Right atrium auricular region (tissue), 2 donors: Measurements from ENCODE around the gene PRKAG2. TPM values are rescaled to one million over a fixed set of nuclear protein-coding genes. Genes with fewer than 3 reads are reported as not detected.
A peak's percentile ranks its signal among the peaks of the same experiment; 100 is the strongest.
"Not testable (repeated sequence)": the region's sequence is repeated elsewhere in the genome, so short reads cannot be mapped to it uniquely, and the experiment has no call there.

Experiments
- DNase-seq: peaks from one replicate; pipeline ENCODE4 v3.0.0-alpha.2; 2019; ENCODE audit warnings: low spot score
- H3K27ac ChIP-seq, 2 donors: fragments of 200-600 bp; sonication (generic); 1 replicate in 1 of 2; 2 replicates in 1 of 2; pipeline ENCODE4 v1.5.1; 2016 to 2019
- H3K27me3 ChIP-seq, 2 donors: fragments of 200-600 bp; sonication (generic); one replicate each; pipeline versions ENCODE4 v1.5.1 to v1.6.0; 2017 to 2019
- H3K36me3 ChIP-seq: fragments of 200-600 bp; sonication (generic); one replicate; pipeline ENCODE4 v1.5.1; 2016
- H3K4me1 ChIP-seq, 2 donors: fragments of 200-600 bp; sonication (generic); one replicate each; pipeline versions ENCODE4 v1.5.1 to v1.6.0; 2017 to 2019
- H3K4me3 ChIP-seq, 2 donors: fragments of 200-600 bp; sonication (generic); 1 replicate in 1 of 2; 2 replicates in 1 of 2; pipeline ENCODE4 v1.5.1; 2017 to 2019; ENCODE audit warnings: mild to moderate bottlenecking in 1 of 2, moderate library complexity in 1 of 2
- H3K9me3 ChIP-seq, 2 donors: fragments of 200-600 bp; sonication (generic); one replicate each; pipeline ENCODE4 v1.5.1; 2019
- total RNA-seq, 2 donors: library from RNA; depleted of rRNA; stranded (reverse); fragments of >200 nt; gene quantifications; one replicate each; pipeline ENCODE4 v1.1.0, GENCODE V29; 2016
- TF ChIP-seq, protein P1 (sequence below), 2 donors: fragments of 200-600 bp; sonication (generic); IDR thresholded peaks; one replicate each; pipeline ENCODE4 v1.5.1; 2019; ENCODE audit warnings: antibody characterized with exemption in 2 of 2

PRKAG2 gene
- total RNA-seq, 2 donors from 2014 or later = 133 to 177 TPM

DNA sequence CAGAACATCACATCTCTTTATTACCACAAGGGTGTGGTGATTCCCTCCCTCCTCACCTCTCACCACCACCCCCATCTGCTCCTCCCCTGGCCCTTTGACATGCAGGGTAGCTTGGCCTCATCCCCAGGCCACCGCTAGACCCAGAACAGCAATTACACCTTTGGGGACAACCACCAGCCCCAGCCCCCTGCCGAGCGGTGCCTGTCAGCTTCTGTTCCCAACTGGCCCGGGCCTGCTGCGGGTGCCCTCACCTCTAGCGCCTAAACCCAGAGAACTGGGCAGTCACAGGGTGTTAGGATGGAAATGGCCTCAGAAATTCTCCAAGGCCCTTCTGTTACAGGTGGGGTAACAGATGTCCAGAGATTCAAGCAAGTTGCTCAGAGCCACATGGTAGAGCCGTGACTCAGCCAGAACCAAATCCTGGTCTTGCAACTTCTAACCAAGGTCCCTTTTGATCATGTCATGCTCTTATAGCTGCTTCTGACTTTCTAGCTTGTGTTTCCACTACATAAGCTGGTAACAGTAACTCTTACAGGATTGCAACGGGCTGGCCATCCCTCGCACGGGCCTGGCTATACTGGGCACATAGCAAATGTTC lies 78.0 kb downstream of the PRKAG2 start:
- no peak for DNase-seq
- Histone ChIP-seq H3K4me1 (peaks cover 0 to 23% of the 10 kb centered on the region in 2 donors), H3K36me3 (no peaks in the 10 kb centered on the region), H3K9me3 (no peaks in the 10 kb centered on the region), H3K27ac (no peak overlapping the region), H3K4me3 (no peak overlapping the region), H3K27me3 (no peaks in the 10 kb centered on the region)
- TF ChIP-seq, protein P1, sequence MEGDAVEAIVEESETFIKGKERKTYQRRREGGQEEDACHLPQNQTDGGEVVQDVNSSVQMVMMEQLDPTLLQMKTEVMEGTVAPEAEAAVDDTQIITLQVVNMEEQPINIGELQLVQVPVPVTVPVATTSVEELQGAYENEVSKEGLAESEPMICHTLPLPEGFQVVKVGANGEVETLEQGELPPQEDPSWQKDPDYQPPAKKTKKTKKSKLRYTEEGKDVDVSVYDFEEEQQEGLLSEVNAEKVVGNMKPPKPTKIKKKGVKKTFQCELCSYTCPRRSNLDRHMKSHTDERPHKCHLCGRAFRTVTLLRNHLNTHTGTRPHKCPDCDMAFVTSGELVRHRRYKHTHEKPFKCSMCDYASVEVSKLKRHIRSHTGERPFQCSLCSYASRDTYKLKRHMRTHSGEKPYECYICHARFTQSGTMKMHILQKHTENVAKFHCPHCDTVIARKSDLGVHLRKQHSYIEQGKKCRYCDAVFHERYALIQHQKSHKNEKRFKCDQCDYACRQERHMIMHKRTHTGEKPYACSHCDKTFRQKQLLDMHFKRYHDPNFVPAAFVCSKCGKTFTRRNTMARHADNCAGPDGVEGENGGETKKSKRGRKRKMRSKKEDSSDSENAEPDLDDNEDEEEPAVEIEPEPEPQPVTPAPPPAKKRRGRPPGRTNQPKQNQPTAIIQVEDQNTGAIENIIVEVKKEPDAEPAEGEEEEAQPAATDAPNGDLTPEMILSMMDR (IDR thresholded peaks at IDR 0.05) = no peak

DNA sequence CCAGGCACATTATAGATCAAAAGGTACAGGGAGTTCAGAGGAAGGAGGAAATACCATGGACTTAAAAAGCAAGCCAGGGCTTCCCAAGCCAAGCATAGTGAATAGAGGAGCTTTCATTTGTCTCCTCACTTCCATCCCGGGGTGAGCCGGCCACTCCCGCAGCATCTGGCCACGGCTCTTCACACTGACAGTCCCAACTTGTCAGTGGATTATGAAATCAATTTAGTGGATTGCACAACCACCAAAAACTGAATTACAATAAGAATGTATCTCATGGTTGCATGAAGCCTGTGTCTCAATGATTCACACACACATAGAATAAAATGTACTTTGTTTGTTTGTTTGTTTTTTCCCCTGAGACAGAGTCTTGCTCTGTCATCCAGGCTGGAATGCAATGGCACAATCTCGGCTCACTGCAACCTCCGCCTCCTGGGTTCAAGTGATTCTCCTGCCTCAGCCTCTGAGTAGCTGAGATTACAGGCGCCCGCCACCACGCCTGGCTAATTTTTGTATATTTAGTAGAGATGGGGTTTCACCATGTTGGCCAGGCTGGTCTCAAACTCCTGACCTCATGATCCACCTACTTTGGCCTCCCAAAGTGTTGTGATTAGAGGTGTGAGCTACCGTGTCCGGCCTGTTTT lies 79.1 kb downstream of the PRKAG2 start:
- peak; percentile 85 for DNase-seq
- not testable (repeated sequence) for H3K27me3 ChIP-seq, H3K4me3 ChIP-seq, H3K9me3 ChIP-seq, H3K36me3 ChIP-seq
- Histone ChIP-seq H3K4me1 (peaks cover 0 to 23% of the 10 kb centered on the region in 2 donors), H3K27ac (peak overlapping the region; percentile 33 to 51)

DNA sequence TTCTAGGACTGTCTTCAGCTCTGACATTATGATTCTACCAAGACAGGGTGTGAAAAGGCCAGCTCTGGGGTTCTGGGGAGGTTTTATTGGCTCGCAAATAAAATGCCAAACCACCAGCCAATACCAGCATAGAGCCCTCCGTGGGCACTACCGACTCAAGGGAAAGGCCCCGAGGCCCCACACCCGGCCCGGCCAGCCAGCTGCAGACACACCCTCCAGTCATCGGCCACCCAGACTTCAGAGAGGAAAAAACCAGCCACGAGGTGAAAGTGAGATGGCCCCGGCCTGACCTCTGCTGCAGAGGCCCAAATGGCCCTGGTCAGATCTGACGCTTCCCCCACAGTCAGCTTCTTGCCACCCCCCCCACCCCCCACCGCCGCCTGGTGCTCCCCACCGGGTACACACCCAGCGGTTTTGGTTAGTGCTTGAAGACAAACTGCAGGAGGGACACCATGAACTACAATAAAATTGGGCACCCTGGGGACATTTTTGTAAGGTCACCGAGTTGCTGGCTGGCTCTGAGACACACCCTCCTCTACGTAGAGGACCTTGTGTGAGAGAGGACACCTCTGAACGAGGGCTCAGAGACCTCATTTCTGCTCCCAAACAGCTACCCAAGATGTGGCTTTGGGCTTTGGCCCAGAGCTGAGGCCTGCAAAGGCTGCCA lies 79.9 kb downstream of the PRKAG2 start:
- TF ChIP-seq, protein P1 (IDR thresholded peaks at IDR 0.05) = no peak
- no peak for DNase-seq

DNA sequence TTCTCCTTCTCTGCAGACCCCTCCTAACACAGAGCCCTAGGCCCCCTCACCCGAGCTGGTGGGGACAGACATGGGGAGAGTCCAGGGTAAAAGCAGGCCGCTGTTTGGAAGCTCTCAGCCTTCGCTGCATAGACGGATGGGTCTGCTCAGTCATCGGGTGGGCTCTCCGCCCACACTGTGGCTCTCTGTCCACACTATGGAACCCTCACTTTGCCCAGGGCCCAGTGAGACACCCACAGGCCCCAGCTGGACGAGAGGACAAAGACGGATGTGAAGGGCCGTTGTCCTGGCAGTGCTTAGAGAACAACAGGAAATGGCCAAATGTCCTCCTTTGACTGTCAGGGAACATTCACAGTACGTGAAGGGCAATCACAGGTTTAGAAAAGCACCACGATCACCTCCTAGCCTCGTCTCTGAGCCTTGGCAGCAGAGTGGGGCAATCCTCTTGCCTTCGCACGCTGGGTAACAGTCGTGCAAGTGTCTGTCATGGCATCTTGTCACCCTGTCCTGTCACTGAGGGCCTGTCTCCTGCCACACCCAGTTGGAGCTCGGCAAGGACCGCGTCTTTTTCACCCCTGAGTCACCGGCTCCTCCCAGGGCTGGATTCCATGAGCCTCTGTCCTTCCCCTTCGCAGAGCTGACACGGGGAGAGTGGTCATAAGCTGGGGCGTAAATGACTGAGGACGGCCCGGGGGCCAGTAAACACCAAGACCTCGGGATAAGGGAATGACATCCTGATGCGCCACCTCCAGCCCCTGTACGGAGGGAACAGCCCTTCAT lies 80.6 kb downstream of the PRKAG2 start:
- Histone ChIP-seq H3K4me1 (peaks cover 0 to 23% of the 10 kb centered on the region in 2 donors), H3K36me3 (no peaks in the 10 kb centered on the region), H3K9me3 (no peaks in the 10 kb centered on the region), H3K27ac (peak overlapping the region; percentile 35 to 51), H3K27me3 (no peaks in the 10 kb centered on the region), H3K4me3 (no peak overlapping the region)
- peak; percentile 88 for DNase-seq
- TF ChIP-seq, protein P1 (IDR thresholded peaks at IDR 0.05) = no peak

More for the DNA sequence above, 79.9 kb downstream of the PRKAG2 start:
- H3K9me3 ChIP-seq = no peaks in the 10 kb centered on the region
- no peak overlapping the region for H3K4me3 ChIP-seq
- no peaks in the 10 kb centered on the region for H3K27me3 ChIP-seq
- H3K4me1 ChIP-seq = peaks cover 0 to 23% of the 10 kb centered on the region in 2 donors
- peak overlapping the region; percentile 35 to 51 for H3K27ac ChIP-seq
- H3K36me3 ChIP-seq = no peaks in the 10 kb centered on the region

DNA sequence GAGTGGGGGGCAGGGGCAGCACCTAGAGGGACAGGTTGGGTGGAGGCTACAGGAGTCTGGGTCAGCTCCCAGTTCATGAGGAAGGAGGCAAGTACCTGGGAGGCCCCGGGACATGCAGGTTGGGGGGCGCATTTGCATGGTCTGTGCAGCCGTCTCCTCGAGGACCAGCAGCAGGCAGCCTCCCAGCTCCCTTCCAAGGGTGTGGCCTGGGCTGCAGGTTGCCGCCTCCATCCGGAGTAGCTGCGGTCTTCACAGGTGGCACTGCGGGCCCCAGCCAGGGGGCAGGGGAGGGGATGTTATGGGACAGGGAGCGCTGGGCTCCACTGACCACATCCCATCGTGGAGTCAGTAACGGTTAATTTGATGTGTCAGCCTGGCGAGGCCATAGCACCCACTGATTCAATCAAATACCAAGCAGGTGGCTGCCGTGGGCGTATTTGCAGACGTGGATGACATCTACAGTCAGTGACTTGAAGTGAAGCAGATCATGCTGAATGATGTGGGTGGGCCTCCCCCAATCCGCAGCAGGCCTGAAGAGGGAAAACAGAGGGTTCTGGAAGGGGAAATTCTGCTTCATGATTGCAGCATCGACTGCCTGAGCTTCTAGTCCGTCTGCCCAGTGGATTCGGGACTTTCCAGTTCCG lies 81.6 kb downstream of the PRKAG2 start:
- no peaks in the 10 kb centered on the region for H3K9me3 ChIP-seq
- no peaks in the 10 kb centered on the region for H3K36me3 ChIP-seq
- H3K4me3 ChIP-seq = no peak overlapping the region
- TF ChIP-seq, protein P1 (IDR thresholded peaks at IDR 0.05) = no peak
- no peak overlapping the region for H3K27ac ChIP-seq
- H3K4me1 ChIP-seq = peaks cover 0 to 23% of the 10 kb centered on the region in 2 donors
- no peak for DNase-seq
- H3K27me3 ChIP-seq = no peaks in the 10 kb centered on the region
